GM20000 (cell line): ENCODE measurements around the gene NHERF2.

ENCODE experiments used
- DNase-seq: peaks from one replicate; pipeline ENCODE4 v3.0.0; 2012; ENCODE audit warnings: low spot score
- TF ChIP-seq, protein P1 (sequence below): IDR thresholded peaks from 2 replicates; pipeline ENCODE4 v1.5.1; 2012; ENCODE audit warnings: mild to moderate bottlenecking, control low read depth; ENCODE audit errors: extremely low read depth, missing control alignments

The NHERF2 gene

DNA sequence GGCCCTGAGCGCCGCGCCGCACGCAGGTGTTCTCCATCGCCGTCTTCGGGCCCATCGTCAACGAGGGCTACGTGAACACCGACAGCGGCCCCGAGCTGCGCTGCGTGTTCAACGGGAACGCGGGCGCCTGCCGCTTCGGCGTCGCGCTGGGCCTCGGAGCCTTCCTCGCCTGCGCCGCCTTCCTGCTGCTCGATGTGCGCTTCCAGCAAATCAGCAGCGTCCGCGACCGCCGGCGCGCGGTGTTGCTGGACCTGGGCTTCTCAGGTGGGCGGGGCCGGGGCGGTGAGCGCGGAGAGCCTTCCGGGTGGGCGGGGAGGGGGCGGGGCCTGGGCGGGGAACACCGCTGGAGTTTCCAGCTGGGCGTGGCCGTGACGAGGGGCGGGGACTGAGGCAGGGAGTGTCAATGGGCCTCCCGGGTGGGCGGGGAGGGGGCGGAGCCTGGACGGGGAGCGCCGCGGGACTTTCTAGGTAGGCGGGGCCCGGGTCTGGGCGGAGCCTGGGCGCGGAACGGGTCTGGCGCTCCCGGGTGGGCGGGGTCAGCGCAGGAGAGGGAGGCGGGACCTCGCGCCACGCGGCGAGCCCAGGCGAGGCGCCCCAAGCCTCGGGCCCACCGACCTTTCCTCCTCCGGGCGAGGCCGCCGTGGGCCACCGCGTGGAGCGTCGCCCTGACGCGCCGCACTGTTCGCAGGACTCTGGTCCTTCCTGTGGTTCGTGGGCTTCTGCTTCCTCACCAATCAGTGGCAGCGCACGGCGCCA lies 34.6 kb upstream of the NHERF2 start:
- peak; percentile 100 for DNase-seq
- TF ChIP-seq, protein P1, sequence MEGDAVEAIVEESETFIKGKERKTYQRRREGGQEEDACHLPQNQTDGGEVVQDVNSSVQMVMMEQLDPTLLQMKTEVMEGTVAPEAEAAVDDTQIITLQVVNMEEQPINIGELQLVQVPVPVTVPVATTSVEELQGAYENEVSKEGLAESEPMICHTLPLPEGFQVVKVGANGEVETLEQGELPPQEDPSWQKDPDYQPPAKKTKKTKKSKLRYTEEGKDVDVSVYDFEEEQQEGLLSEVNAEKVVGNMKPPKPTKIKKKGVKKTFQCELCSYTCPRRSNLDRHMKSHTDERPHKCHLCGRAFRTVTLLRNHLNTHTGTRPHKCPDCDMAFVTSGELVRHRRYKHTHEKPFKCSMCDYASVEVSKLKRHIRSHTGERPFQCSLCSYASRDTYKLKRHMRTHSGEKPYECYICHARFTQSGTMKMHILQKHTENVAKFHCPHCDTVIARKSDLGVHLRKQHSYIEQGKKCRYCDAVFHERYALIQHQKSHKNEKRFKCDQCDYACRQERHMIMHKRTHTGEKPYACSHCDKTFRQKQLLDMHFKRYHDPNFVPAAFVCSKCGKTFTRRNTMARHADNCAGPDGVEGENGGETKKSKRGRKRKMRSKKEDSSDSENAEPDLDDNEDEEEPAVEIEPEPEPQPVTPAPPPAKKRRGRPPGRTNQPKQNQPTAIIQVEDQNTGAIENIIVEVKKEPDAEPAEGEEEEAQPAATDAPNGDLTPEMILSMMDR, result no peak

DNA sequence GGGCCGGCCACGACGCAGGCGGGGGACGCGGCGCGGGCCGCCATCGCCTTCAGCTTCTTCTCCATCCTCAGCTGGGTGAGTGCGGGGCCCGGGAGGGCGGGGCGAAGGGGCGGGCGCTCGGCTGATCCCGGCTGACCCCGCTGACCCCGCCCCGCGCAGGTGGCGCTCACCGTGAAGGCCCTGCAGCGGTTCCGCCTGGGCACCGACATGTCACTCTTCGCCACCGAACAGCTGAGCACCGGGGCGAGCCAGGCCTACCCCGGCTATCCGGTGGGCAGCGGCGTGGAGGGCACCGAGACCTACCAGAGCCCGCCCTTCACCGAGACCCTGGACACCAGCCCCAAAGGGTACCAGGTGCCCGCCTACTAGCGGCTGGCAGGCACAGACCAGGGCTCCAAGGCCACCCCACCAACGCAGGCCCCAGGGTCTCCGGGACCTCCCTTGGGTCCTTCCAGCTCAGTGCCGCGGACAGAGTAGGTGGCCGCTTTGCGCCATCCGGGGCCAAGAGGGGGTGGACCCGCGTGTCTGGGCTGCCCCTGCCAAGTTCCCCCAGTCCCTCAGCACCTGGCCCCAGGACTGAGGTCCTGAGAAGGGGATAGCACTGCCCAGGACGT lies 33.9 kb upstream of the NHERF2 start:
- TF ChIP-seq, protein P1, result no peak
- DNase-seq, result no peak

DNA sequence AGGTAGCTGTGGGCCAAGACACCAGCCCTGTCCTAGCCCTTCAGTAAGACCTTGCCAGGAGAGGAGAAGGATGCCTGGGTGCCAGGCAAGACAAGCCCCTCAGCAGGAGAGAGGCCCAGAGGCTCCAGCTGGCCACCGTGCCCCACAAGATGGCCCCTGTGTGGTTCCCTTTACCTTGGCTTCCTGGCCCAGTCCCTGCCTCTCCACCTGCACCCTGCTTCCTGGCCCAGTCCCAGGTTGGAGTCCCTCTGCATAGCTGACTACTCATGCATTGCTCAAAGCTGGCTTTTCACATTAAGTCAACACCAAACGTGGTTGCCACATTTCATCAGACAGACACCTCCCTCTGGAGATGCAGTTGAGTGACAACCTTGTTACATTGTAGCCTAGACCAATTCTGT lies 33.0 kb upstream of the NHERF2 start:
- TF ChIP-seq, protein P1, result no peak
- DNase-seq, result no peak

DNA sequence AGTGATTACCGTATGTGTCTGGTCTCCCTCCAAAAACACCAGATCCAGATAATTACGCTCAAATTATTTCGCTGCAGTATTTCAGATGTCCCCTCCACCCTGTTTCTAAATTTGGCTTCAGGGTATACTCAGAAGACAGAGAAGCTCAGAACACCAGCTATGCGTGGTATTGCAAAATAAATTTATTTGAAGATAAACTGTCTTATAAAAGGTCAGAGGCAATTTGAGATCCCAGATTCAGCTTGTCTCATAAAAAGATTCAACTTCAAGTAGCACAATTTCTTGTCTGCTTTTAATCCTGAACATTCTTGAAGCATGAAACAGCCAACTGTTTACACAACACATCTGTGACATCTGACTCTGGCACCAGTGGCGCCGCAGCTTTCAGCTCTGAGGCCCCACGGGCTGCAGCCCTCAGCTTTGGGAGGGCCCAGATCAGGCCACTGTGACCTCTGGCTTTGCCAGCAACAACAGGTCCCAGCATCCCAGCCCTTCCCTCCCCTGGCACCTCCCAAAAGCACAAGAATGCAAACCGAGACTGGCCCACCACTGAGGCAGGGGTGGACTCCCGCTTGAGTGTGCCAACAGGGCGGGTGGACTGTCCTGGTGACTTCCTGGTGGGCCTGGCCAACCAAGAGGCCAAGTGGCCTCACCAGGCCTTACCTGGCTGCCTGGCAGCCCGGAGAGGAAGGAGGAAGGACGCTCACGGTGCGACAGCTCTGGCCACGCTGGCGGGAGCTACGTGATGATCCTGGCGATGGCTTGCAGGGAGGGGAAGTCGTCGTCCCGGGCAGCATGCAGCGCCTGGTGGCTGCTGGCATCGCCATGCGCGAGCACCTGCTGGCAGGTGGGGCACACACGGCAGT lies 29.0 kb upstream of the NHERF2 start:
- TF ChIP-seq, protein P1, result no peak
- no peak for DNase-seq

DNA sequence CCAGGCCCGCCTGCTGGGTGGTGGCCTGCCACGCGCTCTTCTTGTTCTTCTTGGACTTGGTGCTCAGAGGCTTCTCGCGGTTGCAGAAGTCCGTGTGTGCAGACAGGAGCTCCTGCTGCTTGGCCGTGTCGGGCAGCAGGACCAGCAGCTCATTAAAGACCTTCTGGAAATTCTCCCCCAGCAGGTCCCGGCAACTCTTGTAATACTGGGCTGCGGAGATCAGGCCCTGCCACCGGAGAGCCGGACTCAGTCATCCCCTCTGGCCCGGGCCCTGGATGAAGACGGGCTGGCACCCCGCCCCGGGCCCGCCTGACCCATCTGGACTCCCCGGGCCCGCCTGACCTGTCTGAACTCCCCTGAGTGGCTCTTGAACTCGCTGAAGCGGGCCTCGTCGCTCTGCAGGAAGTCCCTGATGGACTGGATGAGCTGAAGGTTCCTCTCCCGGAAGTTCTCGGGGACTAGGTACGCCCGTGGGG lies 28.3 kb upstream of the NHERF2 start:
- DNase-seq, result no peak
- TF ChIP-seq, protein P1, result no peak

DNA sequence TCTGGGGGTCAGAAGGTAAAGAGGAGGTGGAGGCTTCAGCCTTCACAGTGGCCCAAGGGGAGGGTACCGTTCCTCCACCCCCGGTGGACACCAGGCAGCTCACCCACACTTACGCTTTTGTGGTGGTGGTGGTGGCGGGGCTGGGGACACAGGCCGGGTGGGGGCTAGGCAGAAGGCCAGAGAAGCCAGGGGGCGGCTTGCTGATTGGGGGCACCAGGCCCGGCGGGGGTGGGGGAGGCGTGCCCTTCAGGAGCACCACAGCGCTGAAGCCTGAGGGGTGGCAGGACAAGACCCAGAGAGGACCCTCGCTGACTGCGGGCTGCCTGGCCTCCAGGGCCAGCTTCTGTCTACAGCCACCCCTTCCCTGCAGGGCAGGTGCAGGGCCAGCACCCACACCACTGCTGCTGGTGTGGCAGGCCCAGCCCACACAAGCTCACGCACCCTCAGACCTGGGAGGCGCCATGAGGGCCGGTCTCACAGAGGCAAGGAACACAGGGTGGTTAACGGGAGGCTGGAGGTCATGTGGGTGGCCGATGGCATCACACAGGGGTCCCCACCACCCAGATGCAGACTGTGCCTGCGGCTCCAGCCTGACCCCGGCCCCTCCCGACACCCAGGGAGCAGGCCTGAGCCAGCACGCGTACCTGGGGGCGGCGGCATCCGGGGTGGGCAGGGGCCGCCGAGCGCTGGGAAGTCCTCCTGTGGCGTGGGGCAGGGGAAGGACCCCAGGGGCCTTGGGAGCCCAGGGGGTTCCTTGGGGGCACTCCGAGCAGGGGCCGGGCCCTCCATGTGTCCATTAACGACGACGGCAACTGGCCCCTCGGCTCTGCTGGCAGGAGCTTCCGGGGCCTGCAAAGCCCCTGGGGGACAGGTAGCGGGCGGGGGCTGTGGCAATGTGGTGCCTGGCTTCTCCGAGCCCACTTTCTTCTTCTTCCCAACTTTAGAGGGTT lies 27.6 kb upstream of the NHERF2 start:
- TF ChIP-seq, protein P1, result no peak
- no peak for DNase-seq
